GM18951 (cell line): ENCODE data around the gene STX18.

Experiments
- POLR2A ChIP-seq: IDR thresholded peaks from 4 replicates; pipeline ENCODE4 v1.6.1; 2011; ENCODE audit warnings: mild to moderate bottlenecking; ENCODE audit not compliant: insufficient read length, insufficient read depth; ENCODE audit errors: extremely low read depth
- in situ Hi-C: fragments of 300-500 bp; cut with MboI; formaldehyde crosslinking; loops from one replicate; pipeline ENCODE4 v1.12.0; 2022; ENCODE audit warnings: low sequenced_read_pairs, mixed read lengths, inconsistent platforms; ENCODE audit not compliant: unreplicated experiment

Gene STX18

GRCh38 chr4:4446434-4446833 lies 95.4 kb downstream of the STX18 start:
- TF ChIP-seq POLR2A: no peak
- in situ Hi-C loops: no loop called here

- in situ Hi-C loops: no loop called here
- no peak for TF ChIP-seq POLR2A
These were observed 98.0 kb downstream of the STX18 start for GRCh38 chr4:4443821-4444220.

- in situ Hi-C loops: no loop called here
- TF ChIP-seq POLR2A: no peak
These were observed 101.4 kb downstream of the STX18 start for GRCh38 chr4:4440333-4441061.

GRCh38 chr4:4439782-4440181 lies 102.1 kb downstream of the STX18 start:
- no peak for TF ChIP-seq POLR2A
- in situ Hi-C loops: no loop called here

- in situ Hi-C loops: no loop called here
- no peak for TF ChIP-seq POLR2A
These were observed 103.0 kb downstream of the STX18 start for GRCh38 chr4:4438891-4439290.

- in situ Hi-C loops: no loop called here
- TF ChIP-seq POLR2A: no peak
These were observed 103.9 kb downstream of the STX18 start for GRCh38 chr4:4437798-4438470.

- no peak for TF ChIP-seq POLR2A
- in situ Hi-C loops: no loop called here
These were observed 105.5 kb downstream of the STX18 start for GRCh38 chr4:4436244-4436823.

- no peak for TF ChIP-seq POLR2A
- in situ Hi-C loops: no loop called here
These were observed 107.9 kb downstream of the STX18 start for GRCh38 chr4:4433941-4434340.

GRCh38 chr4:4432341-4433125 lies 109.3 kb downstream of the STX18 start:
- in situ Hi-C loops: no loop called here

GRCh38 chr4:4430492-4431195 lies 111.2 kb downstream of the STX18 start:
- TF ChIP-seq POLR2A: no peak
- in situ Hi-C loops: no loop called here

More at GRCh38 chr4:4432341-4433125, 109.3 kb downstream of the STX18 start:
- TF ChIP-seq POLR2A: no peak

GRCh38 chr4:4428966-4429875 lies 112.6 kb downstream of the STX18 start:
- TF ChIP-seq POLR2A: no peak
- in situ Hi-C loops: no loop called here

GRCh38 chr4:4427886-4428285 lies 114.0 kb downstream of the STX18 start:
- TF ChIP-seq POLR2A: no peak
- in situ Hi-C loops: no loop called here
